ENCODE measurements around the gene ARL15.
A peak's percentile ranks its signal among the peaks of the same experiment; 100 is the strongest.

The ARL15 gene

DNA sequence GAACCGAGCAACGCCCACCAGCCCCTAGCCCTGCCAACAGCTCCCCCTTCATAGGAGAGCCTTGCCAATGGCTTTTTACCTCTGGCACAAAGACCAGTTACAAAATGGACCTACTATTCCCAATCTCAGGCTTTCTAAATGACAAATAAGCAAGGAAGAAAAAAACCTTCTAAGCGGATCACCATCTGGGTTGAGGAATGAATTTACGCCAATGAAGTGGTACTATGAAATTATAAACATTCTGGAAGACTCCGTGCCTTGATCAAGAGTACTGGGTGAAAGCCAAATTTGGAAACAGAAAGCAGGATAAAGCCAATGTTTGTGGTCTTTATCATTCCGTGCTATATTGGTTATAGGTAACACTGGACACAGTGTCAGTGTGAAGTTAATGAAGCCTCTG lies 378.0 kb downstream of the ARL15 start:
- no peak for DNase-seq (ENCODE audit: low spot score)

GRCh38 chr5:53930457-53930856 lies 379.9 kb downstream of the ARL15 start:
- no peak for DNase-seq (ENCODE audit: low spot score)

DNA sequence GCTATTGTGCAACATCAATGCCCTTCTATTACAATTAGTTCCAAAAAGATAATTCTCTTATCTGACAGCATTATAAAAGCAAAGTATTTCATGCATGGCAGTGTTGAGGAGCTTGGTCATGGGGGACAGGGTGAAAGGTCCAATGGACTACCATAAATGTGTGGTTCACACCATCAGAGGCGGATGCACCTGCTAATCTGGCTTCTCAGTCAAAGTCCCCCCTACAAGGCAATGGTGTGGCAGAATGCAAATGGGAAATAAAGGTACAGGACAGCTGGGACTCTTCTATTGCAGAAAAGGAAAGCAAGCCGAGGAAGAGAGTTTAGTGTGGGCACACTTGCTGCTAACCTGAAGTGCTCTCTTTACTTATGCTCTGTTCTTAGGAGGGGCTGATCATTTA lies 380.8 kb downstream of the ARL15 start:
- DNase-seq (ENCODE audit: low spot score), result no peak

DNA sequence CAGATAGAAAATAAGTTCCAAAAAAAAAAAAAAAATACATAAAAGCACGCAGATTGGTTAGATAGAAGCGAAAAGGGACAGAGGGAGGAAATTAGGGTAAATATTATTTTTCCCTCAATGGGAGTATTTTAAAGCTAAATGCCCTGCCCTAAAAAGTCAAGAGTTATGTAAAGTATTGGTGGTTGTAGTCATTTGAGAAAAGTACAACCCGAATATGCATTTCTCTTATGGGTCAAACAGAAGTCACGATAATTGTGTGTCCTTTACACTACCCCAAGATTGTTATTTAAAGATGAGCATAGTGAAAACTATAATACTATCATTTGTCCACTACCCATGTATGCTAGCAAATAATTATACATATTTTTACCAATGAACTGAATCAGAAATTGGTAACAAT lies 381.2 kb downstream of the ARL15 start:
- no peak for DNase-seq (ENCODE audit: low spot score)

- no peak for DNase-seq (ENCODE audit: low spot score)
Observed at GRCh38 chr5:53928641-53929040, 381.7 kb downstream of the ARL15 start.

- no peak for DNase-seq (ENCODE audit: low spot score)
Observed at GRCh38 chr5:53927668-53928247, 382.6 kb downstream of the ARL15 start.

DNA sequence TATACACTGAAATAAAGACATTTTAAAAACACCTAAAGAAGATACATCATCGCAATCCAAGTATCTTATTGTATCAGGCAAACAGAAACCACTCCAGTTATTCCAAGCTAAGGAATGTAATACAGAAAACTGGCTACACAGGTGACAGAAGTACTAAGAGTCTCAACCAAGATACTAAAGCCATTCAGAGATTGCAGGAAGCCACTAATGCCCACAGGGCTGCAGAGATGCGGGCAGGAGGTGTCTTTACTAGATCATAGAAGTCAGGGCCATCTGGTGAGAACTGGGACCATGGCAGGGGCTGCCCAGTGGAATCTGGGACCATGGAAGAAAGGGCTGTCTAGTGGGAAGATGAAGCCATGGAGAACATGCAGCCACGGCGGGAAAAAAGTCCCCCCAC lies 384.3 kb downstream of the ARL15 start:
- DNase-seq (ENCODE audit: low spot score), result no peak

DNA sequence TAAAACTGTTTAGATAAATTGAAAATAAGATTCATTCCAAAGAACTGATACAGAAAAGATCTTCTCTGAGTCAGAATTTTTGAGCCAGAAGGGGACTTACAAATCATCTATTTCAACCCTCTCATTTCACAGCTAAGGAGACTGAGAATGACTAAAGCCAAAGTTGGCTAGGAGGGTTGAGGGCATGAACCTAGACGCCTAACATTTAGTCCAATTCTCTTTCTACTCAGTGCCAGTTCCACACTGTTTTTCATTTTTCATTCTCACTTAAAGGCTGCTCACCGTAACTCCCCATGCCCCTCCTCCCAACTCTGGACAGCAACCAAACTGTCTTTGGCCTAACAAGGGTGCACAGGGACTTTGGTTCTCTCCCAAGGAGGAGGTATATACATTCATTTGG lies 386.0 kb downstream of the ARL15 start:
- no peak for DNase-seq (ENCODE audit: low spot score)

DNA sequence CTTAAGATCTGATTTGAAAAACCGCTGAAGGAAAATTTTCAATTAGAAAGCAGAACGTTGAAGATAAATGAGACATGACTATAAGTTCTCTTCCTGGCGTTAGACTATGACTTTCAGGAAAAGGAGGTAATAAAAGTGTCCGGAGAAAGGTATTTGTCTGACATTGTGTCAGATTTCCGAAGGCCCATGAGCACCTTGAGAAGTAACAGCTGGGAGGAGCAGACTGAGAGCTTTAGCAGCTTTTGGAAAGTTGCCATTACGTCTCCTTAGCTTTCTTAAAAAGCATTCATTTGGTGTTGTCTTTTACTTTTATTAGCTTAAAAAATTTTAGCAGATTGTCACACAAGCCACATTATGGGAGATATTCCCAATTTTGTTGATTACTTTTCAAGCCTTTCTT lies 386.4 kb downstream of the ARL15 start:
- no peak for DNase-seq (ENCODE audit: low spot score)

DNA sequence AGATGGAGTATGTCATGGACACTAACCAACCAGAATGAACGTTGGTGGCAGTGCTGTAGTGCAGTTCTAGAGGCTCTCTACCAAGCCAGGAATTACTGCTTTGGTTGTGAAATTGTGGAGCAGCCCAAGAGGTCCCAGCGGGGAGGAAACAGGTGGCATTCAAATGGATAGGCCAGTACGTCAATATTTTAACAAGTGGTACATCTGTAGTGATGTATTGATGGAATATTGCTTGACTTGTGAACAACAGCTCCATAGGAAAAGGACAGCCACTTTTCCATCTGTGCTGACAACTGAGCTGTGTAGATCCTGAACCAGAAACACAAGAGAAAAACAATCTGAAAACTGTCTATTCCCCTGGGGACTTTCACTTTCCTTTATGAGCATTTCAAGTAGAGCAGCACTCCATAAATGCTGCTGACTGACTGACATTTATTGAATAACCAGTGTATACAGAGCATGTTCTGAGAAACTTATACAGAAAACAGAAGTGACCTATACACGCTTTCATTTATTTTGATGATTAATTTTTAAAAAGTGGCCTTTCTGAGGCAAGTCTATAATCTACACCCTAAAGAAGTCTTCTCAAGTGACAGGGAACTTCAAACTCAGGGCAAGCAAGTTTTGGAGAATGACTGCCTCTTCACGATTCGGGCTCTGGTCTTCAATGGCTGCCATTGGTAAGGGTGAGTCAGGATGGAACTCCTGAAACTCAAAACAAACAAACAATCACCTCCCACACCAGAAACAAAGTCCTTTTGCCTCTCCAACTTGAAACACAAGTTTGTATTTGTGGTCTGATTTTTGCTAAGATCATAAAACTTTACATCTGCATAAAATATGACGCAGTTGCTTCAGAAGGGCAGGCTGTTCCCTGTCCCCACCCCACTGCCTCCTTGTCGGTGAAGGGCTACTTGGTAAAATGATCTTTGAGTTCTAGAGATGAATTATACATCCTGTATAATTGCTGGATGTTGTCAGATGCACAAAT lies 387.6 kb downstream of the ARL15 start:
- no peak for DNase-seq (ENCODE audit: low spot score)

DNA sequence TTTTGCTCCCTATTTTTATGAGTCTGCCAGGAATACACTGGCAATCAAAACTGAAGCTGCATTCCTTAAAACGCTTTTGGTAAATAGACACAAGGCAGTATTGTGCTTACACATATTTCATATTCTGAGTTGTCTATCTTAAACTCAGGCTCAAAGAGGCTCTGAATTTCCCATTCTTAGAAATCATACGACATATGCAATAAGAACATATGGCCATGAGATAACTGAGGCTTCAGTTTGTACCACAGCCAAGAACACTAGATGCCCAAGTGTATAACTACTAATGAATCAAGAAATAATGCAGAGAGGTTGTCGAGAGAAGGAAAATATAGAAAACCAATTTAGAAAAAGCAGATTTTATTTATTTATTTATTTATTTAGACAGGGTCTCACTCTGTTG lies 392.5 kb downstream of the ARL15 start:
- peak; percentile 24 for DNase-seq (ENCODE audit: low spot score)

DNA sequence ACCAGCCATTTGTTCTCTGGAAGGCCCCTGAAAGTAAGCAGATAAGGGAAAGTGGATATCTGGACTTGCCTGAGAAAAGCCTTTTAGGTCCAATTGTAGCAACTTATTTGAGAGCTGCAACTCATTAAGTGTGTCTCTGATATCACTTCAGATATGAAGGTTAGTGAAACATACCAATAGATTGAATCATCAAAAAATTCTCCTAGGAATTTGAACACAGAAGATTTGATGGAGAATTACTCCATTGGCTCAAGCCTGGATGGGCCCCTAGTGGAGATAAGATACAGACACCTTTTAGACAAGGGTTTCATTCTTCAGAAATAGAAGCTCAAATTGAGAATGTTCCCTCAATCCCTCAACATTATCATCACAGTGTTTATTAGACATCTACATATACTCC lies 393.3 kb downstream of the ARL15 start:
- peak; percentile 17 for DNase-seq (ENCODE audit: low spot score)

GRCh38 chr5:53915120-53915519 lies 395.3 kb downstream of the ARL15 start:
- no peak for DNase-seq (ENCODE audit: low spot score)

- no peak for DNase-seq (ENCODE audit: low spot score)
Observed at GRCh38 chr5:53913941-53914340, 396.4 kb downstream of the ARL15 start.

DNA sequence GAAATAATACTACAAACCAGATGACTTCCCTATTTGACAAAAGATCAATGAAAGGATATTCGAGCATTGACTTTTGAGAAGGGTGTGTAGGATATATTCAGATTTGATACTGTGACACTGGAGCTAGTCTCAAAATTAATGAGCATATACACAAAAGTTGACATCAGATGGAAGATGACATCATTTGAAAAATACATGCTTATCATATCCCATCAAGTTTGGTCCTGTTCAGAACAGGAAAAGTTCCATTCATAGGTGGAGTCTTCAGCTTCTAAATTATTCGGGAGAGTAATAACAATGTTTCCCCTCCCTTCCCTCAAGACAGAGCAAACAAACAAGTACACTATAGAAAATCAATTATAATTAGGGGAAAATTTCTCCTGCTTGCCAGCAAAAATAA lies 401.6 kb downstream of the ARL15 start:
- DNase-seq (ENCODE audit: low spot score), result no peak

DNA sequence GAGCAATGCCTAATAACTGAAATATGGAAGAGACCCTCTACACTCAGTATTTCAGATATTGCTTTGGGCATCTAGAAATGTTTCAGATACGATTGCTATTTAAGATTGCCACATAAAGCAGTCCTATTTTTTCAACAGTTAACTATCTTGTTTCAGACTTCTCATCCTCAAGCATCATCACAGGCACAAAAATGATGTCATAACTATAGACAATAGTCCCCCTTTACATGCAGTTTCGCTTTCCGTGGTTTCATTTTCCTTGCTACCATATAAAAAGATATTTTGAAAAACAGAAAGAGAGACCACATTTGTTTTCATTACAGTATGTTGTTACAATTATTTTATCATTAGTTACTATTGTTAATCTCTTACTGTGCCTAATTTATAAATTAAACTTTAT lies 402.5 kb downstream of the ARL15 start:
- DNase-seq (ENCODE audit: low spot score), result no peak

DNA sequence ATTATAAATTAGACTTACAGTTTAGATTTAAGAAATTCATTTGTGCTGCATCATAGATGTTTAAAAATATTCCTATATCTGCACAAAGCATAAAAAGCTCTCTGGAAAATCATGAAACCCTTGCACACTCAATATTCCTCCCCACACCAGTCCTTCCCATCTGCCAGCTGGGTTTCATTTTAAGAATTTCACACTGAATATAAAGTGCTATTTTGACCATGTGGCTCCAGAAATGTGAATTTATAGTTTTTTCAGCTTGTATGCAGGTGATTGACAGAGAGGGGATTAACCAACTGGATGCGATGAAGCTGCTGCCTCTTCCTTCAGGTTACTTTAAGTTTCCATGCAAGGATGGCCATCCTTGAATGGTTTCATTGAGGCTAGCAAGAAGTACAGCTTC lies 403.6 kb downstream of the ARL15 start:
- DNase-seq (ENCODE audit: low spot score), result no peak

DNA sequence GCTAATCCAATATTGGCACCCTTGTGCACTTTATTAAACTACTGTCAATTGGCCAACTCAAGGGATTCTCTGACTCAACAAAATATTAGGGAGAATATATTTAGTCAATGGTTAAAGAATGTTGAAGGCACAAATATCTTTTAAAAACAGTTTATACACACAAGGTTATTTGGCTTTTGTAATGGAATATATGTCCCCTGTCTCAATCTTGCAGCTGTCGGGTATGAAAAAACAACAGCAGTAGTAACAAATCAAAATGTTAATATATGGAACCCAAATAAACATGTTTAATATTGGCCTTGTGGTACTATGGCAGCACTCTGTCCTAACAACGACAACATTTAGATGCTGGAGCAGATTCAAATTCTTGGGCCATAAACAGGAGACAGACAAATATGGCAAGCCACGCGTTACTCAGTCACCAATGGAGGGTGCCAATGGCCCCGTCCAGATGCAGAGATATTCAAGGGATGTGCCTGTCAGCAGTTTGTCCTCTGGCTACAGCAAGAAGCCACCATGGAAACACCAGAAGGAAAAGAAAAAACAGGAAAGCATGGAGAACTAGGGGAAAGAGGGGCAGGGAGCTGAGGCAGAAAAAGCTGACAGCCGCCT lies 408.0 kb downstream of the ARL15 start:
- no peak for DNase-seq (ENCODE audit: low spot score)

GRCh38 chr5:53900677-53901076 lies 409.7 kb downstream of the ARL15 start:
- no peak for DNase-seq (ENCODE audit: low spot score)

DNA sequence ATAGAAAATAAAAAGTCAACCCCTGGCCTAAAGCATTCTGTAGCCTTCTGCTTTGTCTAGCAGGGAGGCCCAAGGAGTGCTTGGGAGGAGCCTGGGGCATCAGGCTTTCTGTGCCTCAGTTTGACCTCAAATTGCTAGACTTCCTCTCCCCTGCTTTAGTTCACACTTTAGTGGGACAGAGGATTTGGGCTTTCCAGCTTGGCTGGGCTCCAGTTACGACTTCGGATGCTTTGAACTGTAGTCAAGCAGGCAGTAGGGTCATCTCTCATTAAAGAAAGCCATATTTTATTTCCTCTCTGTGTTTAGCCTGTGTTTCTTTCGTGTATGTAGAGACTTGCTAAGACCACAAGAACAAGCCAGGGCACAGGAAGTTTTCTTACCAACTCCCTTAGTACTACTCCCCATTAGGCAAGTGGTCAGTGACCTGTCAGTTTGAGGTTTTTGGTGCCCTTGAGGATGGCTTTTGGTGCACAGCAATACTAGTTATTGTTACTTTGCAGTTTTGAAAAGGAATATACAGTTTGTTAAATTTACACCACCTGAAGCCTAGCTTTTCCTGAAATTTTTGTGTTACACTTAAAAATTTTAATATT lies 415.2 kb downstream of the ARL15 start:
- DNase-seq (ENCODE audit: low spot score), result no peak

DNA sequence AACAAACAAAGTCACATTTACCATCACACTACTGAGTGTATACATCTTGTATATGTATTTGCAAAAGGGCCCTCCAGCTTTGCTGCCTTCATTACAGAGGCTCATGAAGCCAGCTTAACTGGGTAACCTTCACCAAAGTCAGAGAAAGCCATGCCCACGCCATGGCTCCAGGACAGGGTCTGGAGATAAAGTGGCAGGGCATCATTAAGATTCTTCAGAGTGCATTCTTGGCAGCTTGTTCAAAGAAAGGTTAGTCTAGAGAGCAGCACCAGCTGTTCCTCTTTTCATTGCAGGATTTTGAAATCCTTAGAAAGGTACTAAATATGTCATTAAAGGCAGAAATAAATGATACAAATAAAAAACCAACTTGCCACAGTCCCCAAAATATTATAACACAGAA lies 416.7 kb downstream of the ARL15 start:
- DNase-seq (ENCODE audit: low spot score), result no peak

DNA sequence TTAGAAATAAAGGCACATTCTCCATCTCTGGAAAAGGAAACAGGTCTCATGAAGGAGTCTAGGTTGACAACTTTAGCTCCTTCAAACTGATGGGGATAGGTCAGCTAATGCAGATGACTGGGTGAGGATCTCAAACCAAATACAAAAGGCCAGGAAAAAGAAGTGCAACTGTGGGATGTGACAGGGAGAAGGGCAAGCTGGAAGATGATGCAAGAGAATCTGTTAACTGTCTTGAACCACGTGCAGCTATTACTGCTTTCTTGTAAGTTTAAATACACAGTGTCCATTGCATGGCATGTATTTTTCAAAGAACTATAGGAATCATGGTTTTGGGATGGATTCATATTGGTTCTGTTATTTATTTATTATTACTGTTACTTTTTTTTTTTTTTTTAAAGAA lies 418.1 kb downstream of the ARL15 start:
- no peak for DNase-seq (ENCODE audit: low spot score)

DNA sequence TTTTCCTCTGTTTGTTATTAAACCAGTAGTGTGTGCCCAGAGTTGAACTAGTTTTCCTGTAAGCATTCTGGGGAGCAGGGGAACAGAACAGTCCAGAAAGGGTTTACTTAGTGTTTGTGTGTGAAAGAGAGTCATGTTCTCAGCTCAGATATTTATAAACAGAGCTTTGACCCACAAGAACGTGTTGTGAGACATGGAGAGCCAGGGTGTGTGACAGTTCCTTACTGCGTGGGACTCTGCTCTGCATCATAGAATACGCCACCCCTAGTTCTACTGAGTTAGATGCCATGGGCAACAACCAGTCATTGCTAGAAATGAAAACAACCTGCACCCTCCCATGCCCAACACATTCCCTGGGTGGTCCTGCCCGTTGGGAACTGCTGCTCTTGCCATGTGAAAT lies 419.2 kb downstream of the ARL15 start:
- no peak for DNase-seq (ENCODE audit: low spot score)
